Large intestine (tissue), 3 donors: ENCODE measurements around the gene TUBA3E. TPM values are rescaled to one million over a fixed set of nuclear protein-coding genes. Genes with fewer than 3 reads are reported as not detected.
"Not testable (repeated sequence)": the region's sequence is repeated elsewhere in the genome, so short reads cannot be mapped to it uniquely, and the experiment has no call there.

Experiments used
- DNase-seq, 2 donors: peaks; one replicate each; pipeline versions ENCODE4 v3.0.0 to v3.0.0-alpha.2; 2013
- H3K27ac ChIP-seq: one replicate; pipeline ENCODE4 v1.5.1; 2013; ENCODE audit warnings: low read length
- H3K27me3 ChIP-seq: 2 replicates; pipeline ENCODE4 v1.6.1; 2013; ENCODE audit warnings: low read length; ENCODE audit not compliant: control insufficient read depth, insufficient read depth
- H3K36me3 ChIP-seq: 2 replicates; pipeline ENCODE4 v1.6.1; 2013; ENCODE audit warnings: low read length; ENCODE audit not compliant: control insufficient read depth, insufficient read depth
- H3K4me1 ChIP-seq: one replicate; pipeline ENCODE4 v1.6.1; 2013; ENCODE audit warnings: low read length; ENCODE audit not compliant: control insufficient read depth, insufficient read depth
- H3K4me3 ChIP-seq: one replicate; pipeline ENCODE4 v1.5.1; 2013; ENCODE audit warnings: low read length
- H3K9me3 ChIP-seq: one replicate; pipeline ENCODE4 v1.6.1; 2013; ENCODE audit warnings: mild to moderate bottlenecking, low read depth, low read length, moderate library complexity; ENCODE audit not compliant: control insufficient read depth
- WGBS: methylation state at CpG from one replicate; pipeline ENCODE4 v1.1.5; 2013; ENCODE audit warnings: low lambda C conversion rate; ENCODE audit not compliant: insufficient coverage; 5-methylcytosine and 5-hydroxymethylcytosine counted together
- polyA plus RNA-seq: library from polyadenylated mRNA; unstranded; fragments of 120-200 nt; gene quantifications from one replicate; pipeline ENCODE4 v1.2.1, GENCODE V29; 2013

The TUBA3E gene
- polyA plus RNA-seq, 1 donor, result 0.09 TPM

GRCh38 chr2:130162968-130163367 lies 35.3 kb downstream of the TUBA3E start:
- Histone ChIP-seq H3K4me3 (no peak overlapping the region), H3K36me3 (peaks cover 49% of the 10 kb centered on the region)
- no CpG with 5 or more reads among the region's 9 CpGs for WGBS

GRCh38 chr2:130162486-130162885 lies 35.8 kb downstream of the TUBA3E start:
- not testable (repeated sequence) for H3K27ac ChIP-seq
- H3K36me3 ChIP-seq, result peaks cover 44% of the 10 kb centered on the region

More at GRCh38 chr2:130162968-130163367, 35.3 kb downstream of the TUBA3E start:
- no peaks in the 10 kb centered on the region for H3K9me3 ChIP-seq
- no peaks in the 10 kb centered on the region for H3K27me3 ChIP-seq
- no peak overlapping the region for H3K27ac ChIP-seq
- no peaks in the 10 kb centered on the region for H3K4me1 ChIP-seq
- DNase-seq, result no peak

GRCh38 chr2:130160838-130161705 lies 37.2 kb downstream of the TUBA3E start:
- not testable (repeated sequence) for DNase-seq

More at GRCh38 chr2:130162486-130162885, 35.8 kb downstream of the TUBA3E start:
- H3K9me3 ChIP-seq, H3K4me1 ChIP-seq, H3K4me3 ChIP-seq, H3K27me3 ChIP-seq, DNase-seq: not testable (repeated sequence)
- no CpG with 5 or more reads among the region's 7 CpGs for WGBS

GRCh38 chr2:130160131-130160530 lies 38.1 kb downstream of the TUBA3E start:
- Histone ChIP-seq H3K4me3 (no peak overlapping the region), H3K9me3 (no peaks in the 10 kb centered on the region), H3K27me3 (no peaks in the 10 kb centered on the region), H3K36me3 (peaks cover 31% of the 10 kb centered on the region), H3K4me1 (no peaks in the 10 kb centered on the region), H3K27ac (no peak overlapping the region)
- no CpG with 5 or more reads among the region's 6 CpGs for WGBS
- DNase-seq, result no peak

More at GRCh38 chr2:130160838-130161705, 37.2 kb downstream of the TUBA3E start:
- H3K9me3 ChIP-seq, H3K27ac ChIP-seq, H3K4me3 ChIP-seq, H3K4me1 ChIP-seq, H3K27me3 ChIP-seq: not testable (repeated sequence)
- H3K36me3 ChIP-seq, result peaks cover 32% of the 10 kb centered on the region
- WGBS, result 37% methylated on average over 4 of the region's 25 CpGs

GRCh38 chr2:130159376-130159775 lies 38.9 kb downstream of the TUBA3E start:
- H3K4me3 ChIP-seq, H3K4me1 ChIP-seq, H3K27ac ChIP-seq, H3K27me3 ChIP-seq, DNase-seq, H3K9me3 ChIP-seq: not testable (repeated sequence)
- 94% methylated on average over 2 of the region's 4 CpGs for WGBS
- peaks cover 32% of the 10 kb centered on the region for H3K36me3 ChIP-seq

- WGBS, result no CpG with 5 or more reads among the region's 9 CpGs
- Histone ChIP-seq H3K36me3 (peaks cover 29% of the 10 kb centered on the region), H3K27ac (no peak overlapping the region), H3K4me1 (no peaks in the 10 kb centered on the region), H3K27me3 (no peaks in the 10 kb centered on the region), H3K4me3 (no peak overlapping the region), H3K9me3 (no peaks in the 10 kb centered on the region)
- no peak for DNase-seq
Observed at GRCh38 chr2:130158631-130159030, 39.6 kb downstream of the TUBA3E start.

- not testable (repeated sequence) for H3K4me3 ChIP-seq, H3K4me1 ChIP-seq, DNase-seq, H3K9me3 ChIP-seq, H3K27ac ChIP-seq, H3K27me3 ChIP-seq
- peaks cover 28% of the 10 kb centered on the region for H3K36me3 ChIP-seq
- WGBS, result no CpG with 5 or more reads among the region's 13 CpGs
Observed at GRCh38 chr2:130157825-130158514, 40.3 kb downstream of the TUBA3E start.

- H3K4me1 ChIP-seq, DNase-seq, H3K4me3 ChIP-seq, H3K27me3 ChIP-seq, H3K27ac ChIP-seq, H3K9me3 ChIP-seq: not testable (repeated sequence)
- no CpG with 5 or more reads among the region's 12 CpGs for WGBS
- H3K36me3 ChIP-seq, result peaks cover 29% of the 10 kb centered on the region
Observed at GRCh38 chr2:130157354-130157753, 40.9 kb downstream of the TUBA3E start.

- H3K27me3 ChIP-seq, result no peaks in the 10 kb centered on the region
- H3K4me1 ChIP-seq, result no peaks in the 10 kb centered on the region
- peaks cover 33% of the 10 kb centered on the region for H3K36me3 ChIP-seq
- no peak overlapping the region for H3K4me3 ChIP-seq
- DNase-seq, result no peak
- no peaks in the 10 kb centered on the region for H3K9me3 ChIP-seq
- no peak overlapping the region for H3K27ac ChIP-seq
- WGBS, result no CpG with 5 or more reads among the region's 9 CpGs
Observed at GRCh38 chr2:130156624-130157004, 41.6 kb downstream of the TUBA3E start.

- H3K4me1 ChIP-seq, H3K27ac ChIP-seq, DNase-seq, H3K9me3 ChIP-seq, H3K4me3 ChIP-seq, H3K27me3 ChIP-seq: not testable (repeated sequence)
- H3K36me3 ChIP-seq, result peaks cover 34% of the 10 kb centered on the region
- WGBS, result no CpG with 5 or more reads among the region's 16 CpGs
Observed at GRCh38 chr2:130155956-130156623, 42.1 kb downstream of the TUBA3E start.
